Mesothelial cell of epicardium (in vitro differentiated cells): ENCODE measurements around the gene CEP170B. TPM values are rescaled to one million over a fixed set of nuclear protein-coding genes. Genes with fewer than 3 reads are reported as not detected.

Experiments used
- DNase-seq, 2 experiments: peaks; one replicate each; pipeline ENCODE4 v3.0.0; 2021; ENCODE audit warnings: low spot score in 2 of 2; ENCODE audit not compliant: unreplicated experiment in 2 of 2
- H3K27ac Mint-ChIP-seq: 2 replicates; pipeline ENCODE4 v1.8.0; 2021; ENCODE audit warnings: mixed read lengths
- H3K27me3 Mint-ChIP-seq: 2 replicates; pipeline ENCODE4 v1.8.0; 2021; ENCODE audit warnings: low read depth, mixed read lengths
- H3K36me3 Mint-ChIP-seq: 2 replicates; pipeline ENCODE4 v1.8.0; 2021; ENCODE audit warnings: mixed read lengths
- H3K4me1 Mint-ChIP-seq: 2 replicates; pipeline ENCODE4 v1.8.0; 2021; ENCODE audit warnings: mixed read lengths
- H3K4me3 Mint-ChIP-seq: 2 replicates; pipeline ENCODE4 v1.8.0; 2021; ENCODE audit warnings: mild to moderate bottlenecking, moderate library complexity, mixed read lengths
- H3K9me3 Mint-ChIP-seq: 2 replicates; pipeline ENCODE4 v1.8.0; 2021; ENCODE audit warnings: mixed read lengths
- total RNA-seq: library from RNA; stranded (reverse); gene quantifications from 3 replicates; pipeline ENCODE4 v1.2.1, GENCODE V29; 2021
- TF ChIP-seq, protein P1 (sequence below): fragments of 200-600 bp; sonication (generic); IDR thresholded peaks from one replicate; pipeline ENCODE4 v1.5.0; 2021; ENCODE audit warnings: antibody characterized with exemption; ENCODE audit not compliant: unreplicated experiment

Gene CEP170B
- total RNA-seq, 1 donor from 2014 or later: 29.2 TPM

- H3K9me3 Mint-ChIP-seq: no peaks in the 10 kb centered on the region
- H3K36me3 Mint-ChIP-seq: no peaks in the 10 kb centered on the region
- peaks cover 3% of the 10 kb centered on the region for H3K4me1 Mint-ChIP-seq
- peaks cover 72% of the 10 kb centered on the region for H3K27me3 Mint-ChIP-seq
- DNase-seq: no peak
- peak overlapping the region; percentile 54 for H3K4me3 Mint-ChIP-seq
- H3K27ac Mint-ChIP-seq: no peak overlapping the region
- TF ChIP-seq, protein P1, sequence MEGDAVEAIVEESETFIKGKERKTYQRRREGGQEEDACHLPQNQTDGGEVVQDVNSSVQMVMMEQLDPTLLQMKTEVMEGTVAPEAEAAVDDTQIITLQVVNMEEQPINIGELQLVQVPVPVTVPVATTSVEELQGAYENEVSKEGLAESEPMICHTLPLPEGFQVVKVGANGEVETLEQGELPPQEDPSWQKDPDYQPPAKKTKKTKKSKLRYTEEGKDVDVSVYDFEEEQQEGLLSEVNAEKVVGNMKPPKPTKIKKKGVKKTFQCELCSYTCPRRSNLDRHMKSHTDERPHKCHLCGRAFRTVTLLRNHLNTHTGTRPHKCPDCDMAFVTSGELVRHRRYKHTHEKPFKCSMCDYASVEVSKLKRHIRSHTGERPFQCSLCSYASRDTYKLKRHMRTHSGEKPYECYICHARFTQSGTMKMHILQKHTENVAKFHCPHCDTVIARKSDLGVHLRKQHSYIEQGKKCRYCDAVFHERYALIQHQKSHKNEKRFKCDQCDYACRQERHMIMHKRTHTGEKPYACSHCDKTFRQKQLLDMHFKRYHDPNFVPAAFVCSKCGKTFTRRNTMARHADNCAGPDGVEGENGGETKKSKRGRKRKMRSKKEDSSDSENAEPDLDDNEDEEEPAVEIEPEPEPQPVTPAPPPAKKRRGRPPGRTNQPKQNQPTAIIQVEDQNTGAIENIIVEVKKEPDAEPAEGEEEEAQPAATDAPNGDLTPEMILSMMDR: no peak
Measured at GRCh38 chr14:104931771-104932675, 67.0 kb downstream of the CEP170B start.

- H3K9me3 Mint-ChIP-seq: no peaks in the 10 kb centered on the region
- TF ChIP-seq, protein P1: peak; percentile 74
- peaks cover 3% of the 10 kb centered on the region for H3K4me1 Mint-ChIP-seq
- peaks cover 81% of the 10 kb centered on the region for H3K27me3 Mint-ChIP-seq
- DNase-seq: peak; percentile 75 to 91
- H3K4me3 Mint-ChIP-seq: peak overlapping the region; percentile 59
- no peak overlapping the region for H3K27ac Mint-ChIP-seq
- no peaks in the 10 kb centered on the region for H3K36me3 Mint-ChIP-seq
Measured at GRCh38 chr14:104932676-104933631, 67.9 kb downstream of the CEP170B start.

DNA sequence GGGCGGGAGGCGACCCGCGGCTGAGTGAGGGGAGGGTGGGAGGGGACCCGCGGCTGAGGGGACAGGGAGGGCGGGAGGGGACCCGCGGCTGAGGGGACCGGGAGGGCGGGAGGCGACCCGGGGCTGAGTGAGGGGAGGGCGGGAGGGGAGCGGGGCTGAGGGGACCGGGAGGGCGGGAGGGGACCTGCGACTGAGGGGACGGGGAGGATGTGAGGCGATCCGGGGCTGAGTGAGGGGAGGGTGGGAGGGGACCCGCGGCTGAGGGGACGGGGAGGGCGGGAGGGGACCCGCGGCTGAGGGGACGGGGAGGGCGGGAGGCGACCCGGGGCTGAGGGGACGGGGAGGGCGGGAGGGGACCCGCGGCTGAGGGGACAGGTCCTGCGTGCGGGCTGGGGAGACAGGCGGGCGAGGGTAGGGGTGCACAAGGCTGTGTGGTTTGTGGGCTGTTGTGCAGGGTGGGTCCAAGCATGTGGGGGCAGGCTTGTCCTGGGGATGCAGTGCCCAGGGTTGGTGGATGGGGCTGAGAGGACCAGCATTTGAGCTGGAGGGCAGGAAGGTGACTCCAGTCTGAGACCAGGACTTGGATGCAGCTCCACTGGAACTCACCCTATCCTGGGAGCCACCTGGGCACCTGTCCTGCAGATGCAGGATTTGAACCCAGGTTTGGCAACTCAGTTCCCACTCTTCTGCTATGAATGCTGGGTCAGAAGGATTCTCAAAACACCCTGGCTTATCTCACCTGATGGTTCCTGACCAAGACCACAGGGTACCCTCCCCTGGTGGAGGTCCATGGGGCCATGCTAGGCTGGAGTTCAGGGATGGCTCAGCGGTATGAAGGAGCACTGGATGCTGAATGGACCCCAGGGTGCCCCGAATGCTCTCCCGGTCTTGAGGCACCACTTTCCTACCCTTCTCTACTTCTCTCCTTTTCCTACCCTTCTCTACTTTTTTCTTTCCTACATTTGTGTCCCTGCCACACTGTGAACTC is 69.0 kb downstream of the CEP170B start:
- DNase-seq: no peak
- Mint-ChIP-seq H3K36me3 (no peaks in the 10 kb centered on the region), H3K9me3 (no peaks in the 10 kb centered on the region), H3K4me3 (peak overlapping the region; percentile 59), H3K27me3 (peaks cover 89% of the 10 kb centered on the region), H3K4me1 (peaks cover 3% of the 10 kb centered on the region), H3K27ac (no peak overlapping the region)
- TF ChIP-seq, protein P1: no peak

GRCh38 chr14:104935026-104935650 is 70.1 kb downstream of the CEP170B start:
- H3K27ac Mint-ChIP-seq: no peak overlapping the region
- no peaks in the 10 kb centered on the region for H3K36me3 Mint-ChIP-seq
- H3K27me3 Mint-ChIP-seq: peaks cover 92% of the 10 kb centered on the region
- H3K4me1 Mint-ChIP-seq: peaks cover 3% of the 10 kb centered on the region
- no peak for DNase-seq
- TF ChIP-seq, protein P1: no peak
- peak overlapping the region; percentile 59 for H3K4me3 Mint-ChIP-seq
- no peaks in the 10 kb centered on the region for H3K9me3 Mint-ChIP-seq
